Sigmoid colon (tissue), 7 donors: Measurements from ENCODE around the gene IRAK1BP1. TPM values are rescaled to one million over a fixed set of nuclear protein-coding genes. Genes with fewer than 3 reads are reported as not detected.

Experiments used
- DNase-seq: peaks from one replicate; pipeline ENCODE4 v3.0.0-alpha.2; 2019
- H3K27ac ChIP-seq, 4 donors: fragments of 200-600 bp; sonication (generic); one replicate each; pipeline ENCODE4 v1.5.1; 2016 to 2019; ENCODE audit warnings: mild to moderate bottlenecking in 1 of 4
- H3K27me3 ChIP-seq, 3 donors: fragments of 200-600 bp; sonication (generic); one replicate each; pipeline ENCODE4 v1.5.1; 2019; ENCODE audit warnings: mild to moderate bottlenecking in 1 of 3
- H3K36me3 ChIP-seq, 4 donors: fragments of 200-600 bp; sonication (generic); one replicate each; pipeline ENCODE4 v1.5.1; 2016 to 2019
- H3K4me1 ChIP-seq, 4 donors: fragments of 200-600 bp; sonication (generic); one replicate each; pipeline ENCODE4 v1.5.1; 2017 to 2019
- H3K4me3 ChIP-seq, 4 donors: fragments of 200-600 bp; sonication (generic); one replicate each; pipeline ENCODE4 v1.5.1; 2017 to 2019; ENCODE audit warnings: mild to moderate bottlenecking in 2 of 4, moderate library complexity in 1 of 4
- H3K9me3 ChIP-seq, 4 donors: fragments of 200-600 bp in 3 of 4; sonication (generic) in 3 of 4; one replicate each; pipeline versions ENCODE4 v1.5.1 to v1.6.1; 2013 to 2019
- EP300 ChIP-seq, 4 donors: sonication (generic); formaldehyde crosslinking; IDR thresholded peaks; one replicate each; pipeline ENCODE4 v1.6.1; 2017; ENCODE audit warnings: antibody characterized with exemption in 4 of 4
- POLR2A ChIP-seq, 2 donors: fragments of 450-650 bp; IDR thresholded peaks; one replicate each; pipeline ENCODE4 v1.6.1; 2016; ENCODE audit warnings: antibody characterized with exemption in 2 of 2, mild to moderate bottlenecking in 2 of 2, moderate library complexity in 2 of 2
- POLR2AphosphoS5 ChIP-seq, 4 donors: sonication (generic); formaldehyde crosslinking; IDR thresholded peaks; one replicate each; pipeline ENCODE4 v1.6.1; 2017; ENCODE audit warnings: antibody characterized with exemption in 4 of 4
- WGBS, 2 donors: extraction: QIAGEN DNeasy Blood & Tissue Kit; methylation state at CpG; one replicate each; pipeline ENCODE4 v1.1.7; 2013; 5-methylcytosine and 5-hydroxymethylcytosine counted together
- intact Hi-C: fragments of 100-400 bp; cut with DNase I; formaldehyde crosslinking; loops from one replicate; pipeline ENCODE4 v1.15.1; 2023
- polyA plus RNA-seq, 3 donors: library from polyadenylated mRNA; stranded (reverse); fragments of 200-250 nt; gene quantifications; one replicate each; pipeline ENCODE4 v1.2.3, GENCODE V29; 2013
- total RNA-seq, 4 donors: library from RNA; depleted of rRNA; stranded (reverse); fragments of >200 nt; gene quantifications; one replicate each; pipeline ENCODE4 v1.1.0, GENCODE V29; 2016
- TF ChIP-seq, protein P1 (sequence below), 4 experiments: fragments of 450-650 bp in 3 of 4; fragments of 200-600 bp in 1 of 4; IDR thresholded peaks; one replicate each; pipeline ENCODE4 v1.5.1; 2016 to 2019; ENCODE audit warnings: antibody characterized with exemption in 4 of 4, mild to moderate bottlenecking in 3 of 4, moderate library complexity in 2 of 4
- donor health status: healthy with polysubstance abuse.
- donor health status: Bipolar disorder and iron deficiency.
- donor health status: healthy.

Gene IRAK1BP1
- total and polyA plus RNA-seq, 7 donors, result 0.46 to 8.2 (median 4.9) TPM

DNA sequence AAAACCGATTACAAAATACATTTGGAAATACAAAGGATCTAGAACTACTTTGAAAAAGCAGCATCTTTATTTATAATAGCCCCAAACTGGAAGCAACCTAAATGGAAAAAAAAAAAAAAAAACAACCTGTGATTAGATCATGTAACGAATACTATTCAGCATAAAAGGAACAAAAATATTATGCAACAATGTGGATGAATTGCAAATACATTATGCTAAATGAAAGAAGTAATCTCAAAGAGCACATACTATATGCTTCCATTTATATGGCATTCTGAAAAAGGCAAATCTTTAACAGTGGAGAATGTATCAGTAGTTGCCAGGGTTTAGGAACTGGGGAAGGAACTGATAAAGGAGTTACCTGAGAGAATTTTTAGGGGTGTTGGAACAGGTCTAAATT is 28.9 kb downstream of the IRAK1BP1 start:
- Histone ChIP-seq H3K36me3 (no peaks in the 10 kb centered on the region), H3K4me1 (no peaks in the 10 kb centered on the region), H3K27ac (no peak overlapping the region), H3K4me3 (no peak overlapping the region), H3K9me3 (no peaks in the 10 kb centered on the region), H3K27me3 (no peaks in the 10 kb centered on the region)
- intact Hi-C loops, result no loop called here
- TF ChIP-seq POLR2A (IDR thresholded peaks at IDR 0.05), result no peak
- no peak for TF ChIP-seq POLR2AphosphoS5 (IDR thresholded peaks at IDR 0.05)
- WGBS, 2 donors, result 90% methylated on average over 2 of the region's 2 CpGs
- no peak for DNase-seq

DNA sequence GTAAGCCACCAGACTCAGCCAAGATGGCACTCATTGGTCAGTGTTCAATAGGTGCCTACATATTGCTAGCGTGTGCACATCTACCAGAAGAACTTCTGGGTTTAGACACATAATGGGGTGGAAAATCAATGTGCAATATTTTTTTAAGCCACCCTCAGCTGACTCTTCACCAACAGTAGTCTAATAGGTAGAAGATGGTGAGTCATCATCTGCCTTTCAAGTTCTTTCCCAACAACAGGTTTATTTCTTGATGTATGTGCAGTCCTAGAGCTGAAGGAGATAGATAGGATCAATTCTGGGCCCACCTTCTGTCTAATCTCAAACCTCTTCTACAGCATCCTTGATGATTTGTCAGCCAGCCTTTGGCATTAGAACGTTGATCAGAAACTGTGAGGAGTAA is 41.3 kb downstream of the IRAK1BP1 start:
- Histone ChIP-seq H3K9me3 (no peaks in the 10 kb centered on the region), H3K4me3 (no peak overlapping the region), H3K4me1 (peaks cover 0 to 12% (median 5%) of the 10 kb centered on the region in 4 donors), H3K36me3 (no peaks in the 10 kb centered on the region), H3K27me3 (peaks cover 0 to 8% (median 0%) of the 10 kb centered on the region in 3 donors), H3K27ac (no peak overlapping the region)
- TF ChIP-seq EP300 (IDR thresholded peaks at IDR 0.05) (no peak), POLR2AphosphoS5 (IDR thresholded peaks at IDR 0.05) (no peak)
- intact Hi-C loops, result no loop called here
- WGBS, 2 donors, result 90 to 96% methylated on average over 2 of the region's 2 CpGs
- DNase-seq, result no peak

DNA sequence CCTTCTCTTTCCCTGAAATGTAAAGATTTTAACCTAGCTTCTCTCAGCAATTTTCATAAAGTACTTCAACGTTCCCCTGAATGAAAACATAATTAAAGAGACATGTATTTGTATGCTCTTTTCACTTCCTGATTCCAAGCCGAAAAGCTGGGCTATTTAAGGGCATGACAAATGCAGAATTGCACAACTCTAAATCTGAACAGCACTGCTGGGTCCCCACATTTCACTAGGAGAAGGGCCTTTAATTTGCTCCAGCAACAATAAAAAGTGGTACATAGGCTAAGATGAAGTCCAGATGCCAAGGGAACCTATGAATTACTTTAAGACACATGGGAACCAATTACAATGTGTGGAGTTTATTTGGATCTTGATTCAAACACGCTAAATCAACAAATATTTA is 42.0 kb downstream of the IRAK1BP1 start:
- H3K36me3 ChIP-seq, result no peaks in the 10 kb centered on the region
- intact Hi-C loops, result no loop called here
- DNase-seq, result no peak
- TF ChIP-seq POLR2A (IDR thresholded peaks at IDR 0.05) (no peak), POLR2AphosphoS5 (IDR thresholded peaks at IDR 0.05) (no peak), EP300 (IDR thresholded peaks at IDR 0.05) (no peak)
- TF ChIP-seq, protein P1, sequence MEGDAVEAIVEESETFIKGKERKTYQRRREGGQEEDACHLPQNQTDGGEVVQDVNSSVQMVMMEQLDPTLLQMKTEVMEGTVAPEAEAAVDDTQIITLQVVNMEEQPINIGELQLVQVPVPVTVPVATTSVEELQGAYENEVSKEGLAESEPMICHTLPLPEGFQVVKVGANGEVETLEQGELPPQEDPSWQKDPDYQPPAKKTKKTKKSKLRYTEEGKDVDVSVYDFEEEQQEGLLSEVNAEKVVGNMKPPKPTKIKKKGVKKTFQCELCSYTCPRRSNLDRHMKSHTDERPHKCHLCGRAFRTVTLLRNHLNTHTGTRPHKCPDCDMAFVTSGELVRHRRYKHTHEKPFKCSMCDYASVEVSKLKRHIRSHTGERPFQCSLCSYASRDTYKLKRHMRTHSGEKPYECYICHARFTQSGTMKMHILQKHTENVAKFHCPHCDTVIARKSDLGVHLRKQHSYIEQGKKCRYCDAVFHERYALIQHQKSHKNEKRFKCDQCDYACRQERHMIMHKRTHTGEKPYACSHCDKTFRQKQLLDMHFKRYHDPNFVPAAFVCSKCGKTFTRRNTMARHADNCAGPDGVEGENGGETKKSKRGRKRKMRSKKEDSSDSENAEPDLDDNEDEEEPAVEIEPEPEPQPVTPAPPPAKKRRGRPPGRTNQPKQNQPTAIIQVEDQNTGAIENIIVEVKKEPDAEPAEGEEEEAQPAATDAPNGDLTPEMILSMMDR (IDR thresholded peaks at IDR 0.05), result no peak
- H3K4me3 ChIP-seq, result no peak overlapping the region
- peaks cover 0 to 8% (median 0%) of the 10 kb centered on the region in 3 donors for H3K27me3 ChIP-seq
- H3K4me1 ChIP-seq, result peaks cover 0 to 12% (median 5%) of the 10 kb centered on the region in 4 donors
- WGBS, 2 donors, result 50 to 51% methylated on average over 3 of the region's 3 CpGs
- H3K27ac ChIP-seq, result no peak overlapping the region
- H3K9me3 ChIP-seq, result no peaks in the 10 kb centered on the region

DNA sequence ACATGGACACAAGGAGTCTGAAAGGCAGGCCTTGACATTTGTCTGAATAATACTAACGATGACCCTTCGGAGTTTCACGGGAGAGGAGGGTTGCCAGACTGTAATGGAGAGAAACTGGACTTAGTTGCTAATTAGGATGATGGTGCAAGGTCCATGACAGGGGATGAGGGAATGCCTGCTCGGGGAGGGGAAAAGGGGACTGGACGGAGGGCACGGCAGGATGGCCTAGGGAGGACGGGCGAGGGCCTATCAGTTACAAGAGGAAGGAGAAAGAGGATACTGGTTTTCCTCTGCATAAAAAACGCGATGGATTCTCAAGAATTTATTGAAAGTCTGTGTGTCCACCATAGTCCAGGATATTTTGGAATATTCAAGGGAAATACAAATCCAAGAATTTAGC is 42.7 kb downstream of the IRAK1BP1 start:
- Histone ChIP-seq H3K27me3 (peaks cover 0 to 8% (median 0%) of the 10 kb centered on the region in 3 donors), H3K4me3 (peak overlapping the region in 2 of 4 donors; percentile 46 to 48), H3K4me1 (peaks cover 0 to 12% (median 5%) of the 10 kb centered on the region in 4 donors), H3K36me3 (no peaks in the 10 kb centered on the region), H3K27ac (no peak overlapping the region), H3K9me3 (no peaks in the 10 kb centered on the region)
- intact Hi-C loops, result no loop called here
- 87 to 92% methylated on average over 10 of the region's 10 CpGs for WGBS, 2 donors
- TF ChIP-seq POLR2A (IDR thresholded peaks at IDR 0.05) (no peak), EP300 (IDR thresholded peaks at IDR 0.05) (no peak), POLR2AphosphoS5 (IDR thresholded peaks at IDR 0.05) (no peak)
- TF ChIP-seq, protein P1 (IDR thresholded peaks at IDR 0.05), result no peak
- no peak for DNase-seq

DNA sequence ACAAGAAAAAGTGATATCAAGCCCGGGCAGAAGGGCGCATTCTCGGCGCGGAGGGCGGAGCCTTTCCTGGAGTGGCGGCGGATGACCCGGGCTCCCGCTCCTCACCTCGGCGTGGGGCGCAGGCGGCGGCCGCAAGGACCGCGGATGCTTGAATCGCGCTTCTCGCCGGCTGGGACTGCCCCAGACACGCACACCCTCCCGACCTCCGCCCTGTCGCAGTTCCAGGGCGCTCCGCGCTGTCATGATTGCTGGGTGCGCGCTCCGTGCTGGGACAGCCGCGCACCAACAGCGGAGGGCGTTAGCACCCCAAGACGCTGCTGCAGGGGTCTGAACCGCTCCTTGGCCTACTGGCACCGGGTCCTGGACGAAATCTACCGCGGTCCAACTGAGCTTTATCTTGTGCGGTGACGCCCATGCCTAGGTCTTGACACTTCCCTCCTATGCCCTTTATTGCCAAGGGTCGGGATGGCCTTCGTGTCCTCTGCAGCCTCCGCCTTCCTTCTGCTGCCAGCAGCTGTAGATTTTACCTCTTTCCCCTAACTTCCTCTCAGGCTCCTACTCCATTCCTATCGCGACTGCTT is 43.3 kb downstream of the IRAK1BP1 start:
- DNase-seq, result no peak
- Histone ChIP-seq H3K4me1 (peaks cover 0 to 12% (median 5%) of the 10 kb centered on the region in 4 donors), H3K36me3 (no peaks in the 10 kb centered on the region), H3K27ac (no peak overlapping the region), H3K4me3 (peak overlapping the region in 3 of 4 donors; percentile 26 to 48 (median 46)), H3K27me3 (peaks cover 0 to 8% (median 0%) of the 10 kb centered on the region in 3 donors), H3K9me3 (no peaks in the 10 kb centered on the region)
- TF ChIP-seq, protein P1 (IDR thresholded peaks at IDR 0.05), result no peak
- no peak for TF ChIP-seq POLR2AphosphoS5 (IDR thresholded peaks at IDR 0.05)
- TF ChIP-seq EP300 (IDR thresholded peaks at IDR 0.05), result no peak
- TF ChIP-seq POLR2A (IDR thresholded peaks at IDR 0.05), result no peak
- intact Hi-C loops, result no loop called here
- 2 to 4% methylated on average over 49 of the region's 49 CpGs for WGBS, 2 donors
